Suppressor macrophage treated with lipopolysaccharide for 1 hour (primary cell): ENCODE measurements around the gene PDIA6.
"Not testable (repeated sequence)": the region's sequence is repeated elsewhere in the genome, so short reads cannot be mapped to it uniquely, and the experiment has no call there.

Source experiments
- DNase-seq, 3 donors: peaks; one replicate each; pipeline ENCODE4 v3.0.0-alpha.2; 2020 to 2022

The PDIA6 gene

GRCh38 chr2:10806543-10806942 lies 6.0 kb downstream of the PDIA6 start:
- no peak for DNase-seq

DNA sequence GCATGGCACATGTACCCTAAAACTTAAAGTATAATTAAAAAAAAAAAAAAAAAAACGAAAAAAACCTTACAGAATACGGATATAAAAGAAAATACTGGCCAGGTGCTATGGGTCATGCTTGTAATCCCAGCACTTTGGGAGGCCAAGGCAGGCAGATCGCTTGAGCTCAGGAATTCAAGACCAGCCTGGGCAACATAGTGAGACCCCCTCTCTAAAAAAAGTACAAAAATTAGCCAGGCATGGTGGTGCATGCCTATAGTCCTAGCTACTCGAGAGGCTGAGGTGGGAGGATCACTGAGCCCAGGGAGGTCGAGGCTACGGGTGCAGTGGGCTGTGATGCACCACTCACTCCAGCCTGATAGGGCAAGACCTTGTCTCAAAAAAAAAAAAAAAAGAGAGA lies 6.6 kb downstream of the PDIA6 start:
- DNase-seq = not testable (repeated sequence)

- DNase-seq = no peak
Measured at GRCh38 chr2:10802657-10803056, 9.9 kb downstream of the PDIA6 start.

DNA sequence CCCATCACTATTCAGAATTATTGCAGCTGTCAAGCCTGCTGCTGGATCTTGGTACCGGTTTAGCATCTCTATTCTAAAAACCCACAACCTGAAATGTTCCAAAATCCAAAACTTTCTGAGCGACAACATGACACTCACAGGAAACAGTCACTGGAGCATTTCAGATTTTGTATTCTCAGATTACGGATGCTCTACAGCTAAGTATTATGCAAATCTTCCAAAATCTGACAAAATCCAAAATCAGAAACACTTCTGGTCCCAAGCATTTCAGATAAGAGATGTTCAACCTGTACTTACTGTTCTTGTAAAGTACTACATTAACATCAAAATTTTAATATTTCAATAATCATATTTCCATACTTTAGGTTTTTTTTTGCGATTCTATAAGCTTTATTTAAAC lies 12.4 kb downstream of the PDIA6 start:
- DNase-seq = no peak

- no peak for DNase-seq
Measured at GRCh38 chr2:10798783-10799182, 13.8 kb downstream of the PDIA6 start.

DNA sequence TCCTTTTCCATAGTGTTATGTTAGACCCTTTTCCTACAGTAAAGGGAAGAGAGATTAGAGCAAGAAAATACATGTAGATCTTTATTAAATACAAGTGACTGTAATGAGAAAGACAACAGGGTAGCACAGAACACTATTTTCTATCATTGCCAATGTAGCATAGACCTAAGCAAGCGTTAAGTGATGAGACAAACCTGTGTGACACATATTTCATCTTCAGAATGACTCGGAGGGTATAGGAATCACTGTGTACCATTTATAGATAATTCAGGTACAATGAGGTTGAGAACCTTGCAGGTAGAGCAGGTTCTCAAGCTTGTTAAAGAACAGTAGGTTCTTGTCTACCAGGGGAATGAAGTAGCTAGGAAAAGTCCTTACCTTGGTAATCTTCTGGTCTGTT lies 15.9 kb downstream of the PDIA6 start:
- DNase-seq = no peak

DNA sequence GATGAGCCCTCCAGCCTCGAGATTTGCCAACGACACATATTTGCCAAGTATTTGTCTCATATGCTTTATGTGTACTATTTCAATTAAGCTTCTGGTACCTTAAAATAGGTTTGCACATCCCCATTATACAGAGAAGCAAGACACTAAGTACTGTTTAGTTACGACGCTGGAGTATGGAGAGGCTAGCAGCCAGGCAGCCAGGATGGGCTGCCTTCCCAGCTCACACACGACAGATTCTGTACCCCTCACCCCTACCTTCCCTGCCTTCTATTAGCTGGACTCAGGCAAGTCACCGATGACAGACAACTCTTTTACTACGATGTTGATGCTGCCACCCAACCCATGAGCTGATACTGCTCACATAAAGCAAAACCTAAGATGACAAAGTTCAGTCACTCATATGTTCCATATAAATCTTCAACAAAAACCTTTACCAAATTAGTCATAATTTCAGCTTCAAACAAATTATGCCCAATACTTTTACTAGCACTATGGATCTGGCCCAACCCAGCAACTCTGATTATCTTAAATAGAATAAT lies 17.0 kb downstream of the PDIA6 start:
- DNase-seq = no peak

DNA sequence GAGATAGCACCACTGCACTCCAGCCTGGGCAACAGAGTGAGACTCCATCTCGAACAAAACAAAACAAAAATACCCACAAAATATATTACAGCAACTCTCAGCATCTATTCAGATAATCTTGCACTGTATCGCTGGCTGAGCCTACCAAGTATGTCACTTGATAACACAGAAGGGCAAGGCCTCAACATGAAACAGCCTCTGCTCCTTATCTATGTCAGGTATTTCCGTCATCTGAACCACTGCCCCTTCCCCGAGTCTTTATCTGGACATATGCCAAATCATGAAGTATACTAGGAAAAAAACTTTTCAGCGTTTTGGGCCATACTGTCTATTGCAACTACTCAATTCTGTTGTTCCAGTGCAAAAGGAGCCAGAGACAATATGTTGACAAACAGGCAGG lies 17.7 kb downstream of the PDIA6 start:
- no peak for DNase-seq

- no peak for DNase-seq
Measured at GRCh38 chr2:10793816-10794215, 18.8 kb downstream of the PDIA6 start.

DNA sequence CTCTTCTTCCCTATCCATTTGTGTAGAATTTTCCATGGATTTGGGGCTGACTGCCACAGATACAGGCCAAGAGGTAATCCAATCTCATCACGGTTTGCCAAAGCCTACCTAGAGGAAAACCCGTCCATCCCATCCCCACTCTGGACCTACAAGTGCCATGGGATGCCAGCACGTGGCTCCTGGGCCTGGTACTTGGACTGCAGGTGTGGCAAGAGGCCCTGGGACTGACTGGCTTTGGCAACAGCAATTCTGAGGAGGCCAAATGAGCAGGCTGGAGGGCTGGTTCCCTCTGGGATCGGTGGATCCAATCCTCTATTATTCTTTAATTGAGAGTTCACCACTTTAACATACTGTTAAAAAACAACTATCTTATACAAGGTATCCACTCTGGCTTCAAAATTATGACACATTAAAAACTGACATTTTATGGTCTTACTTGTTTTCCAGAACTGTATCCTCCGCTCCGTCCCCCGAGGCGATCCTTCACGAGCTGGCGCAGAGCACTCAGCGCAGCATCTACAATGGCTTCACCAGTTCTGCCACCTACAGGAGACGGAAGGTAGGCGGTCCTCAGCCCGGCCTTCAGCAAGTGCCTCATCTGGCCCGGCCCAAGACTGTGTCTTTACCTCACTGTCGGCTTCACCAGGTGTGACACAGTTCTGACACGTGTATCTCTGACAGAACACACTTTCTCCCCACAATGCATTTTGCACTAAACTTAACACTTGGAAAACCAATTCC lies 19.8 kb downstream of the PDIA6 start:
- no peak for DNase-seq

DNA sequence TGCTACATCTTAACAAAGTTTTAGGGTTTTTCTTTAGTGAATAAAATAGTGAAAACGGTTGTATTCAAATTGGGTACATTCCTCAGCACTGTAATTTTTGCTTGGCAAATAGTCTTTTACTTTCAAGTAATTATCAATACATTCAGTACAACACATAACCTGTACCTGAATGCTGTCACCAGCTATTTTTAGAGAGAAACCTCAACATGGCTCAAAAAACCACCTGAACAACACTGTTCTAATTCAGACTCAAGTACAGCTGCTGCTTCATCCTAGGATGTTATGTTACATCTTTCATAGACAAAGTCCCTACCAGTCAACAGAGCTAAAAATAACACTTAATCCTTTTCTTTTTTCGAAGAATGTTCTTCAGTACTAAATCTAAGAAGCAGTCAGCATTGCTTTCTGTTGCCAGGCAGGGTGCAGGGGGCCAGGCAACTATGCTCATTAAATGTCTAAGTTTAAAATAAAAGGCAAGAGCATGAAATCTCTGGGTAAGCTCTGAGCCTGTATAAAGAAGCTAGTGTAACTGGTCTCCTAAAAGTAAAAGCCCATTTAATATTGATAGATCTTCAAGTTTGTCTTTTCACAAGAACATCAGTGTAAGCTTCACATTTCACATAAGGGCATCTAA lies 20.5 kb downstream of the PDIA6 start:
- no peak for DNase-seq

DNA sequence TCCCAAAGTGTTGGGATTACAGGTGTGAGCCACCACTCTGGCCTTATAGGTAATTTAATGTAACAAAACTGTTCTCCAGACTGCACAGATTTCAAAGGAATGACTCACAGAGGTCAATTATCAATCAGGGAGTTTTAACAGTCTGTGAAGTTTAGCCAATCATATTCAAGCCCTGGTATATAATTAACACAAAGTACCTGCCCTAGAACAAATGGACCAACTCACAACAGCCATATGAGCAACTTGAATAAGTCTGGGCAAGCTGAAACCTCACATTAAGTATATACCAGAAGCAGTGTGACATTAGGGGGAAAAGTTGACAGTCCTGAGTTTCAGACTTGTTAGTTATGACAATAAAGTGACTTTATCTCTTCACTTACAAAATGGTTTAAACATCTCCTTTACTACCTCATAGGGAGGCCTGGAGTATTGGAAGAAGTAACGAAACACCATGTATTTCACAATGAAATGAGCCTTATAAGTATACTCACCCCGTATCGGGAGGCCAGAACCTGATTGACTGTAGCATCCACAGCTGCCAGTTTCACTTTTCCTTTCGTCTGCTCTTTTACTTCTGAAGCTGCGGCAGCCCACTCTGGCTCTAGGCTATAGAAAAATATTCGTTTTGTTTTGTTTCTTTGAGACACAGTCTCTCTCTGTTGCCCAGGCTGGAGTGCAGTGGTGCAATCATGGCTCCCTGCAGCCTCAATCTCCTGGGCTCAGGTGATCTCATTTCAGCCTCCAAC lies 22.2 kb downstream of the PDIA6 start:
- DNase-seq = no peak

- no peak for DNase-seq
Measured at GRCh38 chr2:10788855-10789254, 23.7 kb downstream of the PDIA6 start.

DNA sequence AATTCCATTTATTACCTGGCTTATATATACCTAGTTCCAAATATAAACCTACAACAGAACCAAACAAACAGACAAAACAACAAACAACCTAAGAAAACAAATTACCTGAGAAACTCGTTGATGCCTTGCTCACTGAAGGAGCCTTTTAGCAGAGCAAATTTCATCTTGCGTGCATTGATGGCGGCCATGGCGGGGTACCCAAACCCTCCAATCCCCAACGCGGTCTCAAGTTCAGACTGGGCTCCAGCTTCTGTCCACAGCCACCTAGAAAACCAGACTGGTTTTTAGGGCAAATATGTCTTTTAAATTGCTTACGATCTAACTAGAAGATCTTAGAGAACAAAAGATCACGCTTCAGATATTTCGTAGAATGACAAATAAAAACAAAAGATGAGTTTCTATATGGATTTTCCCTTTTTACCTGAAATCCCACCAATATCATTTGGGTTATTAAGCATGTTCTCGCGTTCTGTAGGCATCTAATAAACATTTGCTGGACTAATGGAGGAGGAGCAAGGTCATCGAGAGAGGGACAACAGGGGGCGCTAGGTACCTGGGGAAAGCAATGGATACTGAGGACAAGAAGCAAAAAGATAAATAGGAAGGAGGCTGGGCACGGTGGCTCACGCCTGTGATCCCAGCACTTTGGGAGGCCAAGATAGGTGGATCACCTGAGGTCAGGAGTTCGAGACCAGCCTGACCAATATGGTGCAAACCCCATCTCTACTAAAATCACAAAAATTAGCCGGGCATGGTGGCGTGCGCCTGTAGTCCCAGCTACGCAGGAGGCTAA lies 25.2 kb downstream of the PDIA6 start:
- peak; percentile 25 to 57 (median 32) for DNase-seq

DNA sequence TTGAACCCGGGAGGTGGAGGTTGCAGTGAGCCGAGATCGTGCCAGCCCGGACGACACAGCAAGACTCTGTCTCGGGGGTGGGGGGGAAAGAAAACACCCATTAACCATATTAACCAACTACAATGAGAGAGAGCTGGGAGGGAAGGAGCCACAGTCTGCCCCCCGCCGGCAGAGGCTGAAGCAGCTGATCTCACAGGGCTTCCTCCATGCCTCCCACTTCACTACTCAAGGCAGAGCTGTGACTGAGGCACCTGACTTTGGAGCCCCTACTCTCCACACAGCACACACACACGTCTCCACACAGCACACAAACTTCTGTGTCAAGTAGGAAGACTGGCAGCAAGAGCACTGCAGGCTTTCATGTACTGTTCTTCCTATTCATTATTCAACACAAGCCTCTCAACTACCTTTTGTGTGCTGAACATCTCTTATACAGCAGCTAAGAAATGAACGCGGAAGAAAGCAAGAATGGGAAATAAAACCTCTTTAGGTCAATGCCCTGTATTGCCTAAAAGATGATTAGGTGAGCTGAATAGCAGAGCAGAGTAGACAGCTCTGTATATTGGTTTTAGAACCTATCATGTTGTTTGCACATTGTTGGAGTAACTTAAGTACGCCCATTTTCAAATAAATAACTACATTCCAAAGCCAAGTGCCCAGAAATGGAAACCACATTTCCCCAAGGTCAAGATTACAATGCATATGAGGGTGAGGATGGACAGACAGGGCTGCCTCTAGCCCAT lies 26.2 kb downstream of the PDIA6 start:
- no peak for DNase-seq

DNA sequence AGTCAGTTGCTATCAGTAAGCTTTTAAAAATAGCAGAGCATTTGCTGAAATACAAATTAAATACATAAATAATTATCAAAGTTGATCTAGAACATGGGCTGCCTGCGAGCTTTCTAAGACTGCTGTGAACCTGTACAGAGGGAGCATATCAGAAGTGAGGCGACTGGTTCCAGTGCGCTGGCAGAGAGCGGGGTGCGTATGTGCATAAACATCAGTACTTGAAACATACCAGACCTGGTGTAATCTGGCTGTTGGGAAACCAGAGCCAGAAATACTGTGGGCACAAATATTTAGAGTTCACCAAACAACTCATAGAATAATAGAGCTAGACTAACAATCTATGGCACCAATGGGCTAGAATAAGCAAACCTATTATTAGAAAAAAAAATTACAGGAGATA lies 27.3 kb downstream of the PDIA6 start:
- DNase-seq = no peak

- DNase-seq = no peak
Measured at GRCh38 chr2:10784719-10785118, 27.9 kb downstream of the PDIA6 start.

DNA sequence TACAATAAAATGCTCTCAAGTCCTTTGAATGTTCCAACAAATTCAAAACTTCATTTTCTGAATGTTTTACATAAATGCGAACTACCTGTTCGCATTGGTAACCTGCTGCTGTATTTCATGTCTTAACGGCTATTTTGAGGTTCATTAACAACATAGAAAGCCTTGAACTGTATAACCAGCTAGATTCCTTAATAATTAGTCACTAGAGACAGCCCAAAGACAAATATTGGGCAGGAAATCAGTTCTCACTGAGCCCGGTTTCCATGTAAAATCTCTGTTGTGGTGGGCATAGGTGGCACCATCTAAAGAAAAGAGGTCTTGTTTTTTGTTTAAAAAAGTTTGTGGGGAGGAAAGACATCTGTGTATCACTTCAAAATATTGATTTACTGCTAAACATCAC lies 29.2 kb downstream of the PDIA6 start:
- no peak for DNase-seq

DNA sequence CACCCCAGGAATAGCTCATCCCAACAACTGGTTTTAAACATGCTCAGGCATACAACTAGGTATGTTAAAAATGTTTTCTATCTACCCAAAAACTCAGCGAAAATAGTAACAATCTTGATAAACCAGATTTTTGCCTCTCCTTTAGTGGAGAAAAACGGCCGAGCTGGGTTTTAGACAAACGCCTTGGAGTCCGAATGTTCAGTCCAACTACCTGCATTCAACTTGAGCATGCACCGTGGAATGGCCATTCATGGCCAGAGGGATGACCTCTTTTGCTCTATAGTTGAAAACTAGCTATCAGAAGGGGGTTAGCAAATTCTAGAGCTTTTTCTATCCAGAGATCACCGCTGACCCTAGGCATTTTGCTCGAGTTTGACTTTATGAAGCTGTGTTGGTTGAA lies 30.8 kb downstream of the PDIA6 start:
- DNase-seq = no peak

DNA sequence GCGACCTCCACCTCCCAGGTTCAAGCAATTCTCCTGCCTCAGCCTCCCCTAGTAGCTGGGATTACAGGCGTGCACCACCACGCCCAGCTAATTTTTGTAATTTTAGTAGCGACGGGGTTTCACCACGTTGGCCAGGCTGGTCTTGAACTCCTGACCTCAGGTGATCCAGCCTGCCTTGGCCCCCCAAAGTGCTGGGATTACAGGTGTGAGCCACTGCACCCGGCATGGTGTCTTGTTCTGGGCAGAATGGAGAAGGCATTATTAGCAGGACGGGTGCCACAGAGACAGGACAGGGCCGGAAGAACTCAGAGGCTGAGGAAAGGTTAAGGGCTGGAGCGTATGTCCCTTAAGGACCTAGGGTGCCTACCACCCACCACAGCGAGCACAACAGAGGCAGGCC lies 31.8 kb downstream of the PDIA6 start:
- not testable (repeated sequence) for DNase-seq

DNA sequence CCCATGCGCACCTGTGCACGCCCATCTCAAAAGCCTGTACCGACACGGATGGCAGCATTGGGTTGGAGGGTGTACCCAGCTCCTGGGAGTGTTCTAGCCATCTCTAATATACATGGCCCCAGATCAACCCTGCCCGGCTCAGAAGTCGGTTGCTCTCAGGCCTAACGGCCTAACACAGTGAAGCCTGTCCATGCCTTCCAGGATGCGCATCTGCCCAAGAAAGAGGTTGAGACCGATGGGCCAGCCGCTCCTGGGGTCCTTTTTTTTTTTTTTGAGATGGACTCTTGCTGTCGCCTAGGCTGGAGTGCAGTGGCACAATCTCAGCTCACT lies 32.1 kb downstream of the PDIA6 start:
- no peak for DNase-seq

DNA sequence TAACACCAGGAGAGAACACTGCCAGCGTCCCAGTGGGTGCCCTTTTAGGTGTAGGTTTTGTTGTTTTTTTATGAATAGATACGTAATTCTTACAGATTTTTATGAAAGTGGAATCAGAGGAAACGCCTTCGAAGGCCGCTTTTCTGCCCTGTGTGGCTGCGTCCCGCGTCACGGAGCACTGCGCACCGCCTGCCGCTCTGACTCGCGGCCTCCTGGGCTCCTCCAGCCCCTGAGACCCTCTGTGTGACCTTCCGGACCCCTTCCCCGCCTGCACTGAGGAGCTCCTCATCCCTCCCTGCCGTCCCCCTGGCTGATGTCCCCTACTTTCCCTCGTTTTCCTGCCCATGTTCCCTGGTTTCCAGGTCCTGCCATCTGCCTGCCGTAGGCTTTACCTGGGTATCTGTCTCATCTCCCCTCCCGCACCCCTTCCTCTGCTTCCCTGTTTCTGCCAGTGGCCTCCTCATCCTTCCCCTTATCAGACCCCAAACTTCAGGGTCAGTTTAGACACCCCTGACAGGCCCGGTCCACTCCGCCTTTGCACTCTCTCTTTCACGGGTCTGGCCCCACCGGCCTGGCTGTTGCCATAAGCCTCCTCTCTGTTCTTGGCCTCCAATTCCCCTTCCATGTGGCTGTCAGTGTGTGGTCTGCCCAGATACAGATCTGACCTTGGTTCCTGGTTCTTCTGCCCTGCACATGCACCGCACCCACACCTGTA lies 32.7 kb downstream of the PDIA6 start:
- DNase-seq = no peak
